Activated CD4-positive, alpha-beta T cell treated with anti-CD3 and anti-CD28 coated beads, Interleukin-2, amount 10 ng/mL, durations not matched to agents 7 days and 5 days (primary cell): ENCODE measurements around the gene PAEP. TPM values are rescaled to one million over a fixed set of nuclear protein-coding genes. Genes with fewer than 3 reads are reported as not detected.
"Not testable (repeated sequence)": the region's sequence is repeated elsewhere in the genome, so short reads cannot be mapped to it uniquely, and the experiment has no call there.

ENCODE experiments used
- CTCF ChIA-PET: fragments of 350-600 bp; sonication (Branson Sonifier 250); formaldehyde crosslinking; loops from one replicate; lab custom pipeline; 2021; ENCODE audit warnings: antibody characterized with exemption; lab: Charles Lee
- POLR2A ChIA-PET: fragments of 350-600 bp; sonication (Branson Sonifier 250); formaldehyde crosslinking; loops from one replicate; lab custom pipeline; 2021; ENCODE audit warnings: antibody characterized with exemption; lab: Charles Lee
- DNase-seq: peaks from one replicate; pipeline ENCODE4 v3.0.0-alpha.2; 2020
- H3K27ac Mint-ChIP-seq: one replicate; pipeline ENCODE4 v1.8.0; 2021; ENCODE audit warnings: mild to moderate bottlenecking, moderate library complexity, mixed read lengths
- H3K27me3 Mint-ChIP-seq: one replicate; pipeline ENCODE4 v1.8.0; 2021; ENCODE audit warnings: mixed read lengths
- H3K36me3 Mint-ChIP-seq: one replicate; pipeline ENCODE4 v1.8.0; 2021; ENCODE audit warnings: low read depth, mixed read lengths
- H3K4me1 Mint-ChIP-seq: one replicate; pipeline ENCODE4 v1.8.0; 2021; ENCODE audit warnings: mixed read lengths
- H3K4me3 Mint-ChIP-seq: one replicate; pipeline ENCODE4 v1.8.0; 2021; ENCODE audit warnings: mild to moderate bottlenecking, moderate library complexity, mixed read lengths
- H3K9me3 Mint-ChIP-seq: one replicate; pipeline ENCODE4 v1.8.0; 2021; ENCODE audit warnings: mixed read lengths
- total RNA-seq, 2 experiments: library from RNA; stranded (reverse); gene quantifications; one replicate each; pipeline ENCODE4 v1.2.3, GENCODE V29; 2021

The PAEP gene
- total RNA-seq = not detected

DNA sequence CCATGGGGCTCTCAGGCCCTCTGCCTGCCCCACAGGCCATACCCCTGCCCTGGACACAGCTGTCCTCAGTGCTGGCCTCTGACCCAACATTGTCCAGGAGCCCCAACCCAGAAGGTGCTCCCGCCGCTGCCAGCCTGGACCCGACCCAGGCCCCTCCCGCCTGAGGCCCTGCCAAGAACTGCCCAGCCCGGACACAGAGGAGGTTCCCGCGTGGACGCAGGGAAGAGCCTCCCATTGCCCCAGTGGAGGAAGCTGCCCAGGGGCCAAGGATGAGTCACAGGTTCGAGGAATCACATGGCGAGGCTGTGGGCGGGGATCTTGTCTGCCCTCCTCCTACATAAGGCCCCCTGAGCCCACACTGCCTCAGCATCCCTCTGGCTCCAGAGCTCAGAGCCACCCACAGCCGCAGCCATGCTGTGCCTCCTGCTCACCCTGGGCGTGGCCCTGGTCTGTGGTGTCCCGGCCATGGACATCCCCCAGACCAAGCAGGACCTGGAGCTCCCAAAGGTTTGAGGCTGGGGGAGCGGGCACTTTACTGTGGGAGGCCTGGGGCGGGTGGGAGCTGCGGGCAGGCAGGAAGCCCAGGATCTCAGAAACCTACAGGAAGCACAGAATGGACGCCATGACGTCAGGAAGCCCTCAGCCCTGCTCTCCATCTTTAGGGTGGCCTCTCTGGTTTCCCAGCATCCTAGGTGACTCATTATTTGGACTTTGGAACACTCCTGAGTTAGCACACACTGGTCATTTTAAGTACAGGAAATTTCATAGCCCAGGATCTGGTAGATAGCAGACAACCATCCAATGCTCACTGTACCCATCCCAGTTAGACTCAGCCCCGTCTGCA, at the start of gene PAEP:
Gene PAEP, plus strand, starts transcription at position 366 of the 844 bp plus-strand sequence.
- no peaks in the 10 kb centered on the region for H3K36me3 Mint-ChIP-seq
- H3K27ac Mint-ChIP-seq = no peak within 1 kb of the TSS
- peaks cover 2% of the 10 kb centered on the region for H3K27me3 Mint-ChIP-seq
- CTCF ChIA-PET = no interaction called here
- no peak within 1 kb of the TSS for H3K4me3 Mint-ChIP-seq
- no peaks in the 10 kb centered on the region for H3K4me1 Mint-ChIP-seq
- no peaks in the 10 kb centered on the region for H3K9me3 Mint-ChIP-seq
- POLR2A ChIA-PET = no interaction called here
- no peak for DNase-seq

- ChIA-PET POLR2A (no interaction called here), CTCF (no interaction called here)
- Mint-ChIP-seq H3K4me1 (peaks cover 8% of the 10 kb centered on the region), H3K4me3 (no peak overlapping the region), H3K27ac (no peak overlapping the region), H3K9me3 (peaks cover 10% of the 10 kb centered on the region), H3K27me3 (peaks cover 7% of the 10 kb centered on the region), H3K36me3 (no peaks in the 10 kb centered on the region)
- no peak for DNase-seq
These were observed 49.3 kb upstream of the PAEP start for GRCh38 chr9:135512241-135512603.

DNA sequence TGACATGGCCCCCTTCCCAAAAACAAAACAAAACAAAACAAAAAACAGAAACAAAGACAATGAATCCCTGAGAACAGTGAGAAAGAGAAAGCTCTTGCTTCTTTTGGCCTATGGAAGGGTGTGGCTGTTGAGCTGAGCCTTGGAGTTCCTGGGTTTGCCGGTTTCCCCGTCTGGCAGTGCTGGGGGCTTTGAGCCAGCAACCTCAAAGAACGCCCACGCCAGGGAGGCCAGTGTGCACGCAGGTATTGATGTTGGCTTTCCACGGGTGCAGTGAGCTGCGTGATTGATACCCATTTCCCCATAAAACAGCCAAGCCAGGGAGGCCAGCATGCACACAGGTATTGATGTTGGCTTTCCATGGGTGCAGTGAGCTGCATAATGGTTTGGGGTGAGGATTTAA, 48.7 kb upstream of the PAEP start:
- H3K4me3 Mint-ChIP-seq = no peak overlapping the region
- H3K4me1 Mint-ChIP-seq = peaks cover 8% of the 10 kb centered on the region

GRCh38 chr9:135513351-135513846, 48.2 kb upstream of the PAEP start:
- H3K27me3 Mint-ChIP-seq = peaks cover 9% of the 10 kb centered on the region
- no peak for DNase-seq
- POLR2A ChIA-PET = no interaction called here
- H3K4me3 Mint-ChIP-seq = no peak overlapping the region
- CTCF ChIA-PET = no interaction called here
- no peak overlapping the region for H3K27ac Mint-ChIP-seq
- H3K4me1 Mint-ChIP-seq = peaks cover 8% of the 10 kb centered on the region
- no peaks in the 10 kb centered on the region for H3K36me3 Mint-ChIP-seq
- peaks cover 10% of the 10 kb centered on the region for H3K9me3 Mint-ChIP-seq

More for the DNA sequence above, 48.7 kb upstream of the PAEP start:
- CTCF ChIA-PET = interaction anchor here (0.6 kb wide), 1 partner anchor 121 kb away, joined by 3 read pairs; no protein-coding TSS in a partner anchor
- POLR2A ChIA-PET = no interaction called here
- peaks cover 10% of the 10 kb centered on the region for H3K9me3 Mint-ChIP-seq
- DNase-seq = no peak
- H3K27me3 Mint-ChIP-seq = peaks cover 7% of the 10 kb centered on the region
- H3K27ac Mint-ChIP-seq = no peak overlapping the region
- H3K36me3 Mint-ChIP-seq = no peaks in the 10 kb centered on the region

- POLR2A ChIA-PET, DNase-seq, H3K36me3 Mint-ChIP-seq, H3K4me1 Mint-ChIP-seq, H3K4me3 Mint-ChIP-seq, H3K27ac Mint-ChIP-seq, H3K27me3 Mint-ChIP-seq, H3K9me3 Mint-ChIP-seq: not testable (repeated sequence)
- CTCF ChIA-PET = interaction anchor here (1.8 kb wide), 1 partner anchor 8 kb away, joined by 8 read pairs; no protein-coding TSS in a partner anchor
These were observed 47.6 kb upstream of the PAEP start for GRCh38 chr9:135513906-135514305.

DNA sequence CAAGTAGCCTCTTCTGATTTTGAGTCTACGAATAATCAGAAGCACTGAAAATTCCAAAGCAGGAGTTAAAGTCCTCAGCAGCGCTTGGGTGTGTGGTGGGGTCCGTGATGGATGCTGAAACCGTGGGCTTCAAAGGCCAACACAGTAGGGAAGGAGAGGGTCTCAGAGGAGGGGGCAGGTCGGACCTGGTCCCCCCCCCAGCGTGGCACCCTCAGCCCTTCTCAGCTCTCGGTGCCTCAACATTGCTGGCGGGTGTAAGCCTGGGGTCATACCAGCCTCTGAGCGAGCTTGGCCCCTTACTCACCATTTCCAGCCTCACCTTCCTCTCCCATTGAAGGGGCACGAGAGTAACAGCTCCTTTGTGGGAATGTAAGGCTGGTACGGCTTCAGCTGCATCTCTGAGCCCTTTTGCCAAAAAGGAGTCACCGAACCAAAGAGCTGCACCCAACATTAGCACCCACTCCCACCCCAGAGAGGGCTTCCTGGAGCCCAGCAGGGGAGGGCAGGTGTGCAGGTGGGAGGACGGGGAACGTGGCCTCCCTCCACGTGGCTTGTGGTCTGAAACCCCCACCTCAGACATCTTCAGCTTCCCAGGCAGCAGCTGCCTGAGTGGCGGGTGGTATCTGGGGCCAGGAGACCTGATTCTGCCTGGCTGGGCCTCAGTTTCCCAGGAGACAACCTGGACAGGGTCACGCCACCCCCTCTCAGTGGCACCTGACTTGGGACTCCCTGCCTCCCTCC, 47.0 kb upstream of the PAEP start:
- peaks cover 1% of the 10 kb centered on the region for H3K9me3 Mint-ChIP-seq
- DNase-seq = no peak
- no peak overlapping the region for H3K27ac Mint-ChIP-seq
- ChIA-PET POLR2A (no interaction called here), CTCF (interaction anchor here (1.8 kb wide), 1 partner anchor 9 kb away, joined by 8 read pairs; no protein-coding TSS in a partner anchor)
- H3K36me3 Mint-ChIP-seq = no peaks in the 10 kb centered on the region
- H3K27me3 Mint-ChIP-seq = peaks cover 8% of the 10 kb centered on the region
- peaks cover 8% of the 10 kb centered on the region for H3K4me1 Mint-ChIP-seq
- H3K4me3 Mint-ChIP-seq = no peak overlapping the region

- H3K27ac Mint-ChIP-seq = no peak overlapping the region
- H3K27me3 Mint-ChIP-seq = peaks cover 9% of the 10 kb centered on the region
- H3K36me3 Mint-ChIP-seq = no peaks in the 10 kb centered on the region
- H3K4me3 Mint-ChIP-seq = no peak overlapping the region
- peaks cover 8% of the 10 kb centered on the region for H3K4me1 Mint-ChIP-seq
- H3K9me3 Mint-ChIP-seq = no peaks in the 10 kb centered on the region
- no peak for DNase-seq
- CTCF ChIA-PET = interaction anchor here (1.8 kb wide), 1 partner anchor 10 kb away, joined by 8 read pairs; no protein-coding TSS in a partner anchor
- POLR2A ChIA-PET = no interaction called here
These were observed 46.2 kb upstream of the PAEP start for GRCh38 chr9:135515083-135515951.

GRCh38 chr9:135516132-135516860, 45.3 kb upstream of the PAEP start:
- POLR2A ChIA-PET = no interaction called here
- no peak overlapping the region for H3K27ac Mint-ChIP-seq

GRCh38 chr9:135517407-135517822, 44.1 kb upstream of the PAEP start:
- H3K4me1 Mint-ChIP-seq = peaks cover 4% of the 10 kb centered on the region
- H3K27ac Mint-ChIP-seq = no peak overlapping the region
- no peak for DNase-seq
- ChIA-PET POLR2A (no interaction called here), CTCF (interaction anchor here (1.1 kb wide), 1 partner anchor 9 kb away, joined by 3 read pairs; no protein-coding TSS in a partner anchor)
- H3K9me3 Mint-ChIP-seq = no peaks in the 10 kb centered on the region
- H3K4me3 Mint-ChIP-seq = no peak overlapping the region
- H3K27me3 Mint-ChIP-seq = peaks cover 9% of the 10 kb centered on the region
- no peaks in the 10 kb centered on the region for H3K36me3 Mint-ChIP-seq

More at GRCh38 chr9:135516132-135516860, 45.3 kb upstream of the PAEP start:
- peaks cover 9% of the 10 kb centered on the region for H3K27me3 Mint-ChIP-seq
- CTCF ChIA-PET = no interaction called here
- no peaks in the 10 kb centered on the region for H3K9me3 Mint-ChIP-seq
- H3K4me3 Mint-ChIP-seq = no peak overlapping the region
- H3K4me1 Mint-ChIP-seq = peaks cover 7% of the 10 kb centered on the region
- no peak for DNase-seq
- H3K36me3 Mint-ChIP-seq = no peaks in the 10 kb centered on the region

- no peaks in the 10 kb centered on the region for H3K36me3 Mint-ChIP-seq
- no peak overlapping the region for H3K4me3 Mint-ChIP-seq
- DNase-seq = no peak
- H3K27ac Mint-ChIP-seq = no peak overlapping the region
- H3K27me3 Mint-ChIP-seq = peaks cover 9% of the 10 kb centered on the region
- ChIA-PET POLR2A (no interaction called here), CTCF (no interaction called here)
- H3K4me1 Mint-ChIP-seq = peaks cover 4% of the 10 kb centered on the region
- no peaks in the 10 kb centered on the region for H3K9me3 Mint-ChIP-seq
These were observed 42.2 kb upstream of the PAEP start for GRCh38 chr9:135519179-135519971.

GRCh38 chr9:135520916-135521607, 40.5 kb upstream of the PAEP start, which contains the start of gene LCN1:
Gene LCN1, plus strand, starts transcription at chr9:135521440. Its CDS starts 58 bp downstream, at chr9:135521498.
- CTCF ChIA-PET = no interaction called here
- Mint-ChIP-seq H3K4me3 (no peak within 1 kb of the TSS), H3K4me1 (peaks cover 3% of the 10 kb centered on the region), H3K27ac (no peak within 1 kb of the TSS), H3K9me3 (no peaks in the 10 kb centered on the region), H3K27me3 (peaks cover 9% of the 10 kb centered on the region), H3K36me3 (no peaks in the 10 kb centered on the region)
- DNase-seq = no peak
- POLR2A ChIA-PET = no interaction called here
